Left kidney (tissue), 2 donors: Measurements from ENCODE around the gene SARM1. TPM values are rescaled to one million over a fixed set of nuclear protein-coding genes. Genes with fewer than 3 reads are reported as not detected.

Experiments
- DNase-seq: peaks from one replicate; pipeline ENCODE4 v3.0.0-alpha.2; 2013
- polyA plus RNA-seq: library from polyadenylated mRNA; unstranded; fragments of 120-200 nt; gene quantifications from one replicate; pipeline ENCODE4 v1.2.1, GENCODE V29; 2013; ENCODE audit not compliant: insufficient read length

The SARM1 gene
- polyA plus RNA-seq, 1 donor, result 16.6 TPM

DNA sequence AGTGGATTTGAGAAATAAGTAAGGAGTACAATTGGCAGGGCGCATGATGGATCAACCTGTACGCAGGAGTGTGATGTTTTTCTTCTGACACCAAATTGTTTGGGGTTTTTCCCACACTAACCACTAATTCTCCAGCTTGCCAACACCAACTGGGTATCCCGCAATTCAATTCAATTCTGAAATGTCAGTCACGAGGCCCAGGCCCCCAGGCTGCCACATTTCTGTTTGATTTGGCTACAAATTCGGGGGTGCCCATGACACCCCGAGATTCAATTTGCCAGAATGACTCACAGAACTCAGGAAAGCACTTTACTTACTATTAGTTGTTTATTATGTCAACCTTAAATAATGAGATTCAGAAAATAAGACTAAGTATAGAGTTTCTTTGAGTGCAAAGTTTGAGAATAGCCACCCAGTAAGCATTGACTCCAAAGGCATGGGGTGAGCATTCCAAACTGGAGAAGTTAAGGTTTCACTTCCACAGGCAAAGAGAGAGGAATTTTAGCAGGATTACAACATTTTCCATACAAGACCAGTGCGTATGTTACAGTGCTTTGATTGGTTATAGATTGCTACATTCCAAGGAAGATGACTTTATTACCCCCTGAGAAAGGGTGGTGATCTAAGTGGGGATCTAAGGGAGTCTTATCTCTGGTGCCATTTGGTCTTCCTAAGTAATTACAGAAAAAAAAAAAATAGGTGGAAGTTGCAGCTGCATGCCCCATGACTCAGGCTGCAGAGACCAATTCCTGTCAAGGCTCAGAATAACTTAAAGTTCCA, 23.0 kb downstream of the SARM1 start:
- DNase-seq, result no peak

DNA sequence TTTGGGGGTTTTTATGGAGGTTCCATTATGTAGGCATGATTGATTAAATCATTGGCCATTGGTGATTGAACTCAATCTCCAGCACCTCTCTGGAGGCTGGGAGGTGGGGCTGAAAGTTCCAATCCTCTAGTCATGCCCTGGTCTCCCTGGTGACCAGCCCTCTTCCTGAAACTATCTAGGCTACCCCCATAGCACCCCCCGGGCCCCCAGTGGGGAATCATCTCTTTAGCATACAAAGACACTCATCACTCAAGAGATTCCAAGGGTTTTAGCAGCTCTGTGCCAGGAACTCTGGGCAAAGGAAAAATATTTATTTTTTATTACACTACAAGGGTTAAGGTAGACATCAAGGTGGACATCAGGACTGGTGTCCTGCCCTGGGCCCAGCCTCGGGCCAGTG, 23.9 kb downstream of the SARM1 start:
- DNase-seq, result no peak

DNA sequence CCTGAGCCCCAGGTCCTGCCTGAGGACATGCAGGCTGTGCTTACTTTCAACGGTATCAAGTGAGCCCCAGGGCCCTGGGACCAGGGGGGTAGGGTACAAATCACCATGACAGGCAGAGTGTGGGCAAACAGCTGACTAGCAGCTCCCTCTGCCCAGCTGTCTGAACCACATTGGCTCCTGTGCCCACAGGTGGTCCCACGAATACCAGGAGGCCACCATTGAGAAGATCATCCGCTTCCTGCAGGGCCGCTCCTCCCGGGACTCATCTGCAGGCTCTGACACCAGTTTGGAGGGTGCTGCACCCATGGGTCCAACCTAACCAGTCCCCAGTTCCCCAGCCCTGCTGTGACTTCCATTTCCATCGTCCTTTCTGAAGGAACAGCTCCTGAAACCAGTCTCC, 24.5 kb downstream of the SARM1 start:
- DNase-seq, result no peak

DNA sequence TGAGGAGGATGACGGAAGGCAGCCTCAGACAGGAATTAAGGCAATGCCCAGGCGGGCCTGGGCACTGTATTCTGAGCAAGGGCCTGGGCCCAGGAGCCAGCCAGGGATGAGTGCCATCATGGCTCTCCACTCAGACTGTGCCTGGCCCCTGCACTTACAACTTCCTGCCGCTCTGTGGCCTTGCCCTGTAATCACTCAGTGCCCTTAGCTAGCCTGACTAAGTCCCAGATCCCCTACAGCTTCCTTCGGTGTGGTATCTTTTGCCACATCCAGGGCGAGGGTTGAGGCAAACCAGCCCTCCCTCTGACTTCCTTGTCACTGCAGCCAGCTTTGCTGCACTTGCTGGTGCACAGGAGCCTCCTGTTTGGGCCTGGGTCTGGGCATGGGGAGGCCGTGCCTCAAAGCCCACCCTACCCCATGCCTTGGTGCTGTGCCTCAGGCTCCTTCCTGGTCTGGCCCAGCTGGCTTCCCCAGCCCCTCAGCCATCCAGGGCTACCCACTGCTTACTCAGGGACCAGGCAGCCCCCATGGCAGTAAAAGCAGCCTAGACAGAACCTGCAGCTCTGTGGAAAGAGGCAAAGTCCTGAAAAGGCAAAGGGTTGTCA, 25.2 kb downstream of the SARM1 start:
- no peak for DNase-seq

DNA sequence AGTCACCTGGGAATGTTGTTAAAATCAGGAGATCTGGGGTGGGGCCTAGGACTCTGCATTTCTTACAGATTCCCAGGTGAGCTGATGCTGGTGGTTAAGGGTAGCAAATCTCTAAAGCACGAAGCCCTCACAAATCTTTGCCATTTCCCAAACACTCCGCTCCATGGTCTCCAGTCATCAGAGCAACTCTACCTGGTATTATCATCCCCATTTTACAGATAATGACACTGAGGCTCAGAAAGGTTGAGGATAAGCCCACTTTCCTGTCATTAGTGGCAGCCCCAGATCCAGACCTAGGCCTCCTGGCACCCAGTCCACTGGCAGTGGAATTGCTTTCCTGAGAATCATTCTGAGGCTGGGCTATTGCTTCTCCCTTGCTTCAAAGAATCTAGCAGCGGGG, 25.8 kb downstream of the SARM1 start:
- DNase-seq, result no peak

DNA sequence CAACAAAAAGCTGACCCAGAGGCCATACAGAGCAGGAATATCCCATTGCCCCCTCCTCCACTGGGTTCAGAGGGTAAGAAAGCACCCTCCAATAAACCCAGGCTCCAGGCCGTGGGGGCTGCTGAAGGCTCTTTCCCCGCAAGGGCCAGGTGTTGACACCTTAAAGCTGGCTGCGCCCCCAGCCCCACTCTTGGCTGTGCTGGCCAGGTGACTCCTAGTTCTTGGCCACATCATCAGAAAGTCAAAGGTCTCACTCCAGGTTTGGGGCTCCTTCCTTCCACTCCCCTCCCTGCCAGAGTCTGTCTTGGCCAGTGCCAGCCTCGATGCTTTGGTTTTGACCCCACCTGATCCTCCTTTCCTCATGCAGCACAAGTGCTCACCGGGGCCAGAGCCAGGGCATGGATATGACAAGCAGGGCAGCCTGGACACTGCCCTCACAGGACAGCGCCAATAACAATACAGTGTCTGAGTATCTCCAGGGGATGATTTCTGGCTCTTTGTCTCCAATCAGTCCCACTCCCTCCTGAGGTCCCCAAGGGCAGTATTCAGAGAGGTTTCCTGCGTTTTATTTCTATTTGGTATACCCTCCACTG, 26.3 kb downstream of the SARM1 start:
- no peak for DNase-seq

DNA sequence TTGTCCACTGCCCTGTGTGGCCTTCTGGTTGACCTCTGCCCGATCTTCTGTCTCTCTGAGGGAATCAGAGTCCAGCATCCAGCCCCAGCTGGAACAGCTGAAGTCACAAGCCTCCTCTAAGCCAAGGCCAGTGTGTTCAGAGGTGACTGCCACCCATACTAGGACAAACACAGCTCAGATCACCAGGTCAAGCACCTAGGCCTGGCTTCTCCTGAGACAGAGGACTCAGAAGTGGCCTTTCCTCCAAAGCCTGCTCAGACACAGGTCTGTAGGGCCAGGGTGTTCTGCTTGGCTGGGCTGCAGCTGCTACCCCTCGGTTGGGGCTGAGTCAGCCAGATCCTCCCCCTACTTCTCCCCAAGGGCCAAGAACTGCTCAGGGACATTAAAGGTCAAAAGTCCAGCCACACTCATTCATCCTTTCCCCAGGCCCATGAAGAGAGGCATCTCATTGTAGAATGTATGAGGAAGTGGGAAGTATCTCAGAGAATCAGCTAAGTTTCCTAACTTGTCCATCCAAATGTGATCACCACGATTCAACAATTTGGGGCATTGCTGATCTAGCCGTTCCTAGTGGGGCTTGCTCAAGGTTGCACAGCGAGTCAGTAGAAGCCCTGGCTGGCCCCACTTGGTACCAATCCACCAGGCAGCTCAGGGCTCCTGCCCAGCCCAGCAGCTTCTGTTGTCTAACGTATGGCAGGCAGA, 26.9 kb downstream of the SARM1 start:
- DNase-seq, result no peak

DNA sequence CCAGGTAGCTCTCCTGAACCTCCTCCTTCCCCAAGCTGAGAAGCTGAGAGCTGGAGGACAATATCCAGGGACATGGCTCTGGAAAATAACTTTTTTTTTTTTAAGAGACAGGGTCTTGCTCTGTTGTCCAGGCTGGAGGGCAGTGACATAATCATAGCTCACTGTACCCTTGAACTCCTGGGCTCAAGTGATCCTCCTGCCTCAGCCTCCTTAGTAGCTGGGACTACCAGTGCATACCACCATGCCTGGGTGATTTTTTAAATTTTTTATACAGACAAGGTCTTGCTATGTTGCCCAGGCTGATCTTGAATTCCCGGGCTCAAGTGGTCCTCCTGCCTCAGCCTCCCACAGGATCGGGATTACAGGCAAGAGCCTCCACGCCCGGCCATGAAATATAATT, 28.3 kb downstream of the SARM1 start:
- DNase-seq, result no peak

DNA sequence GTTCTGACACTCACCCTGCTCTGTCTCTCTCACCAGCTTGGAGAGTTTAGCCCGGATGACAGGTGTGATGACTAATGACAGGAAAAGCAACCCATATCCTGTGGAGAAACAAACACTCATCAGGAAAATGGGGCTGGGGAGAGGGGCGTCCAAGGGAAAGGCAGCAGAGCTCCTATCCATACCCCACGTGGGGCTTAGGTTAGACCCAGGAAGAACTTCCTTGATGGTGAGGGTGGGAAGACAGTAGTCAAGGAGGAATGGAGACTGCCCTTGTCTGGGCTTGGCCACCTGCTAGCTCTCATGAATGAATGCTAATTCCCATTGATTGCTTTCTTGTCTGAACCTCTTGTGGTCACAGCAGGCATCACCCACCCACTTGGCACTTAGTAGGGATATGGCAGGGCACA, 30.7 kb downstream of the SARM1 start:
- no peak for DNase-seq

DNA sequence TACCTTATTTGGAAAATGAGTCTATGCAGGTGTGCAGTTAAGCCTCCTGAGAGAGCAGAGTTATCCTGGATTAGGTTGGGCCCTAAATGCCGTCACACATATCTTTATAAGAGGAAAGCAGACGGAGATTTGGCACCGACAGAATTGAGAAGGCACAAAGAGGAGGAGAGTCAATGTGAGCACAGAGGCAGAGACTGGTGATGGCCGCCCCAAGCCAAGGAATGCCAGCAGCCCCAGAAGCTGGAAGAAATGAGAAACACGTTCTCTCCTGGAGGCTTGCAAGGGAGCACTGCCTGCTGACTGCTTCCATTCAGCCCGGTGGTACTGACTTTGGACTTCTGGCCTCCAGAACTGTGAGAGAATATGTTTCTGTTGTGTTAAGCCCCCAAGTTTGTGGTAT, 31.4 kb downstream of the SARM1 start:
- DNase-seq, result no peak

DNA sequence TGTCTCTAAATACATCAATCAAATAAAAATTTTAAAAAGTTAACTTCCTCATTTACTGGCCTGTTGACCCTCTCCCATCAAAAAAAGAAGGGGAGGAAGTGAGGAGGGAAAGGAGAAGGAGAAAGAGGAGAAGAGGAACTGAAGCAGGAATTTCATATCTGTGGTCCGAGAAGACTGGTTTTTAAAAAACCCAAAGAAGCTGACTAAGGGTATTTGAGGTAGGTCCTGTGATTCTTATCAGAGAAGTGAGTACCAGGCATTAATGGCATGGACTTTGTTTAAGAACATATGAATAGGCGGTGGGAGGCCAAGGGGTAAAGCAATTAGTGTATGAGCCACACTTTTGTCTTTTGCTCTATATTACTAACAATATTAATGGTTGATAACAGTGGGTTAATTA, 32.5 kb downstream of the SARM1 start:
- no peak for DNase-seq

DNA sequence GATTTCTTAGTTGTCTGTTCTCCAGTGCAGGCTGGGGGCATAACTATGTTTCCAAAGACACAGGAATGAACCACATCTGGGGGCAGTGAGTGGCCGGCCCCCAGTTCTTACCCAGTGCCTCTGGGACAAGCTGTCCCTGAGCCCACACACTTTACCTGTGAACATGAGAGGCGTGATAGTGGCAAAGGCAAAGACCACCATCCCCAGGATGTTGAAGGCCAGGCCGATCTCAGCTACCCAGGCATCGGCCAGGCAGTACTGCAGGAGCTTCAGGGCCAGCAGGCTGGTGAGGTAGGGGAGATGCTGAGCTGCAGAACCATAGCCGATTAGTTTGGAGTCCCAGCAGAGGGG, 32.9 kb downstream of the SARM1 start:
- no peak for DNase-seq

DNA sequence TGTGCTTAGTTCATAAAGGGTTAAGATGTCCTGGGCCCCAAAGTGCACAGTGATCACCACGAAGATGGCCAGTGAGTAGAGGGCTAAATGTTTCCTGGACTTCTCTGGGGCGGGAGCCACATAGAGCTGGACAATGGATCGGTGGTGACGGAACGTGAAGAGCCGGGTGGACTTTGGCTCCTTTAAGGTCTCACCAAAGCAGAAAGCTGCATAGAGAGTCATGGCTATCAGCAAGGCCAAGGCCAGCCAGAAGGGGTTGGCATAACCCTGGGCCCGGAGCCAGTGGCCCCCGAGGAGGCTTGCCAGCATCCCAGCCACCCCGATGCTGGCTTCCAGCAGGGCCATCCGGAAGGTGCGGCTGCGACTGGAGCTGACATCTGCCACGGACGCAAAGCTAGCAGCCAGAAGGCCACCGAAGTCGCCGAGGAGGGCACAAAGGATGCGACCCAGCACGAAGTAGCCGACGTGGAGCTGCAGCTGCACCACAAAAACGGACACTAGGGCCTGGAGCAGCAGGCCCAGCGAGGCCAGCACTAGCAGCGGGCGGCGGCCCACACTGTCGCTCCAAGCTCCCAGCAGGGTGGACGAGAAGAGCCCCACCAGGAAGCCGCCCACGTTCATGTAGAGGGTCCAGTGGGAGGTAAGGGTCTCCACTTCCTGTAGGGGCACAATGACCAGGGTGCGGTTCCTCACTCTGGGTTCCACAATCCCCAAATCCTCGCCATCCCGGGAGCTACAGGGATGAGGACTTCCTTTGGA, 33.5 kb downstream of the SARM1 start:
- peak; percentile 3 for DNase-seq

DNA sequence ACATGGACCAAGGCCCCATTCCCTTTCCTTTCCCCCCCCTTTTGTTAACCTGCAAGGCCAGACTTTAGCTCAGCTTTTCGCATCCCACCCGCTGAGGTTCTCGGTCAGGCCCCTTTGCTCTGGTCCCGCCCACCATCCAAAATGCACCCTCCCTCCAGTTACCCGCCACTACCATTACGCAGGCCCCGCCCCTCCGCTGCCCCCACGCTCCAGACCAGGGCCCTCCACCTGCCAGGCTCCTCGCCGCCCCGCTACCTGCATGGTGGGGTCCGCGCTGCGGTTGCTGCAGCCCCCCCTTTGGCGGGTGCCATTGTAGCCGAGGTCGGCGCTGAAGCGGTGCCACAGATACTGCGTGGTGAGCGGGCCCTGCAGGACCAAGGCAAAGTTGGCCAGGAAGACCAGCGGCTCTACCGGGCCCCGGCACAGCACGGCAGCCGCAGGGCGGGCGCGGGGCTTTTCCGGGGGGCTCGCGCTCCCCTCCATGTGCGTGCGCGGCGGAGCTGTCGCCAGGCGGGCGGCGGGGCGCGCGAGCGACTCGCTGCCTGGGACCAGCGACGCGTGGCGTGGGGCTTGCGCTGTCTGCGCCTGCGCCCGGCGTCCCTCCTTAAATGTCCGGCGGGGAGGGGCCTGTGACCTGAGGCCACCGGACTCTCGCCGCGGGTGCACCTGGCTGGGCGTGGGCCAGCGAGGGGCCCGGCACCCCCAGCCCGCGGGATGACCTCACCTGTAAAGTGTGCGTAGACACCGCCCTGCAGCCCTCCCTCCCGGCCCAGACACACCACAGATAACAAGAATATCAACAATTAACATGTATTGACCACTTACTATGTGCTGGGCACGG, 34.4 kb downstream of the SARM1 start, which contains the start of gene SLC46A1:
TSS of gene SLC46A1 (minus strand) at position 581 of the 841 bp plus-strand sequence. CDS start at position 483, 98 bp downstream.
- peak; percentile 43 for DNase-seq

DNA sequence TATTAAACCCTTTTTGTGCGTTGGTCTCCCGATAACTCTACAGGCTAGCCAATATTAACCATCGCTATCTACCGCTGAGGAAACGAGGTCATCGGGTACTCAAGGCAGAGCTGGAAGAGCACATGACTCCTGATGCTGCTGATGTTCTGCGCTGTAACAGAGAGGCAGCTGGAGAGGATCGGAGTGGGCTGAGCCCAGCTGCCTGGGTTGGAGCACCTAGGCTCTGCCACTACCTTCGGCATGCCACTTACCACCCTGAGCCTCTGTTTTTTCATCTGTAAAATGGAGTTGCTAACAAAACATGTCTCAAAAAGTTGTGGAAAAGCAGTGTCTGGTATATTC, 35.0 kb downstream of the SARM1 start:
- no peak for DNase-seq

DNA sequence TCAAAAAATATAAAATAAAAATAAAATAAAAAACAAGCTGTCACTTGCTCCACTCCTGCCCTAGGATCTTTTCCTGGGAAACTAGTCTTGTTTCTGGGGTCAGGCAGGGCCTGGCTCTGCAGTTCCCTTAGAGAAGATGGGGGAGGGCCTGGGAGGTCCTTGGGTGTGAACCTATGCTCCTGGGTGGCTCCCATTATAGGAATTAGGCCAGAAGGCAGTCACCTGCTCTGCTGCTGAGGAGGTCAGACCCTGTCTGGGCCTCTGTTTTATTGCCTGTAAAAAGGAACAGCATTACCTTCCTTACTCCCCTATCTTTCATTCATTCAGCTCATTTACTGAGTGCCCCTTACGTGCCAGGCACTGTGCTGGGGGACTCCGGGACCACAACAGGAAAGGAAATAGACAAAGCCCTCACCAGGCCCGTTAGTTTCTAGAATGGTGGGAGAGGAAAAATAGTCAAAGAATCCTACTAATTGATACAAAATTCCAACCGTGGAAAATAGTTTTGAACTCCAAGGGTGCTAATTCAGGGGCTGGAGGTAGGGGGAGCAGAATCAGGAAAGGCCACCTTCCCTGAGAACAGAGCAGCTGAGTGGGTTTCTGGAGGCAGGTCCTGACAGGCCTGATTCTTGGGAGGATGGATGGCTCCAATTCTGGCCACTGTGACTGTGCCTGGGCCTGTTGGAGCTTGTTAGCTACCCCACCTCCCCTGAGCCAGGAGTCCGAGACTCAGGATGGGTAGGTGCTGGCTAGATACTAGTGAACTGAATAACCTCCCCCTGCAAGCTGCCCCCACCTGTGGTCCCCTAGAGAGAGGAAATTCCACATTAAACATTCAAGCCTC, 35.9 kb downstream of the SARM1 start:
- DNase-seq, result no peak

DNA sequence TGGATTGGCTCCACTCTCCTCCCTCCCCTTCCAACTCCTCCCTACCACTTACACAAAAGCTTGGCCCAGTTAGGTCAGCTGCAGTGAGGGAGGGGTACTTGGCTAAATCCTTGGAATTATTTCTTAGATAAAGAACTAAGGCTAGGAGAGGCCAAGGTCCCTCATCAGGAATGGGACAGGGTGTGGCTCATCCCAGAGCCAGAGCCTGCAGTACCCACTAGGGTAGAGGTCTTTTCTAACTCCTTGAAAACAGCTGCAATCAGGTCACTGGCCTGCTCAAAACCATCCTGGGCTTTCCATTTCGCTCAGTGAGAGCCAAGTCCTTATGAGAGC, 36.4 kb downstream of the SARM1 start:
- no peak for DNase-seq

DNA sequence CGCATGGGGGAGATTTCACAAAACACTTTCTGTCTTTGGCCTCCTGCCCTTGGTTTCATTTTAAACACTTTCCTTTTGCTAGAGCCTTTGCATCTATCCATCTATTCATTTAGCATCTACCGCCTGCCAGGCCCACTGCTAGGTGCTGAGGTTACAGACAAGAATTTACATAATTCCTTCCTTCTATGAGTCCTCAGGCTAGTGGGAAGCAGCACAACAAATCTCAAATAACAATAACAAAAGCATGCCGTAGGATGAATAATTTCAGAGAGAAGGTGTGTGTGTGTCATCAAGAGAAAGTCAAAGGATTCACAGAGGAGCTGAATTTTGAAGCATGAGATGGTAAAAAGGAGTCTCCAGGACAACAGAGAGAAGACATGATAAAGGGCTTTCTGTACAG, 40.6 kb downstream of the SARM1 start:
- no peak for DNase-seq

DNA sequence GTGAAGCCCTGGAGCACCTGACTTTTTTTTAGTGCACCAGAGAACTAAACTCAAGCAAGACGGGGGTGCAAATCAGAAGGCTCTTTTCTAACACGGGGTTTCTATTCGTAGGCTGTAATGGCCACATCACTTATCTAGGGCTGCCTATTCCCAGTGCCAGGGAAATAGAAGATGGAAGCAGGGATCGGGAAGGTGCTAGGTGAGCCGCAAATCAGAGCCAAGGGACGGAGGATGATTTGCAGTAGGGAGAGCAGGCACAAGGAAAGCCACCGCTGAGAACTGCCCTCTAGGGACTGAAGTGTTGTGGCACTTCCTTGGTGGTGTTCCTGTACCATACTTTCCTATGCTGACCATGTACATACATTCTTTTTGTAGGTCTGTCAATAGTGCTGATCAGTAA, 42.3 kb downstream of the SARM1 start:
- DNase-seq, result no peak

DNA sequence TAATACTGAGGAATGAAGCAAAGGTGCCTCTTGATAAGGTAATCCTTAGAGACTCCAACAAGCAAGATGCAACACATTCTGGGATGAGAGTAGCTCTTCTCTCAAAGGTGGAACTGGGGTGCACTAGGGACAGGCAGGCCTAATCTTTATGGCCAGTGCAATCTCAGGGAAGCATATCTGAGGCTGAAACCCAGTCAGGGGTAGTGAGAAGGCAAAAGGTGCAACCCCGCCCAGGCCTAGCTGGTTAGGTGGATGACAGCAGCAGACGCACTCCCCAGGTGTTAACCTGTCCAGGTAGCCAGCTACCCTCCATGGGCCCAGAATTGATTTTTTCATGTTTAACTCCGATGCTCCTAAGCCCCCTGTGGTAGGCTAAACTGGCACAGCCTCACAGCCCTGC, 44.4 kb downstream of the SARM1 start:
- no peak for DNase-seq
